ENCODE measurements around the gene MAP4K3. TPM values are rescaled to one million over a fixed set of nuclear protein-coding genes. Genes with fewer than 3 reads are reported as not detected.

The MAP4K3 gene
- total RNA-seq = 18.3 and 28.7 TPM in 2 replicates

GRCh38 chr2:39436592-39437521, at the start of gene MAP4K3:
Gene MAP4K3 (minus strand): TSS chr2:39437285. CDS start chr2:39436987, 298 bp downstream.

GRCh38 chr2:39243469-39244123, 193.5 kb downstream of the MAP4K3 start, which contains the start of gene CDKL4:
Gene CDKL4 (minus strand): TSS chr2:39243970.

Other genes starting within 250 kb of the MAP4K3 start
- 0.43 and 0.96 TPM in 2 replicates for gene CDKL4, start 193.3 kb downstream of the MAP4K3 start, total RNA-seq
- gene TMEM178A, start 228.6 kb upstream of the MAP4K3 start, total RNA-seq = 0.43 TPM in 1 of 2 replicates, not detected in the other

Measured in tracheal epithelial cell (primary cell).